K562 (cell line): Measurements from ENCODE around the gene PRKACA. TPM values are rescaled to one million over a fixed set of nuclear protein-coding genes. Genes with fewer than 3 reads are reported as not detected.

Source experiments
- ATAC-seq: fragments of 200-7000 bp; cut with Tn5 transposase; 3 replicates; pipeline ENCODE4 v1.9.1; 2020; ENCODE audit warnings: moderate library complexity
- BruUV-seq: library from RNA; stranded (reverse); fragments of 400-500 nt; replicated peaks from 2 replicates; lab custom pipeline; 2021; lab: Mats Ljungman, UMichigan
- CTCF ChIA-PET: fragments of 300-600 bp; formaldehyde crosslinking; extraction: SDS; loops from one replicate; lab custom pipeline; 2021; ENCODE audit warnings: low intra/inter-chr PET ratio; lab: Yijun Ruan, JAX
- POLR2A ChIA-PET: fragments of 300-600, 350-650 bp; sonication (Branson Sonifier 250); formaldehyde crosslinking; extraction: SDS; loops from one replicate; lab custom pipeline; 2021; ENCODE audit warnings: antibody characterized with exemption, inconsistent platforms; lab: Yijun Ruan, JAX
- DNase-seq, 4 experiments: peaks; one replicate each; pipeline versions ENCODE4 v3.0.0 to v3.0.0-alpha.2; 2011 to 2018; ENCODE audit warnings: low spot score in 3 of 4, mixed read lengths in 3 of 4; ENCODE audit errors: extremely low read depth in 1 of 4
- FAIRE-seq: peaks from 2 replicates; lab custom pipeline; 2011; peaks lifted over from hg19 to GRCh38; lab: Jason Lieb, UNC
- H2AFZ ChIP-seq: 2 replicates; pipeline ENCODE4 v1.6.0; 2011; ENCODE audit warnings: low read depth, low read length, control low read depth, inconsistent platforms
- H3K27ac ChIP-seq: fragments of 200-600 bp; 3 replicates; pipeline ENCODE4 v1.8.0; 2011; ENCODE audit warnings: low read depth, mild to moderate bottlenecking, control low read depth, inconsistent platforms, low read length, moderate library complexity, mixed read lengths; ENCODE audit errors: extremely low read depth
- H3K27me3 ChIP-seq, 2 experiments: fragments of 300-600 bp in 1 of 2; 2 replicates in 1 of 2; 3 replicates in 1 of 2; pipeline versions ENCODE4 v1.6.0 to v1.8.0; 2011; ENCODE audit warnings: inconsistent platforms in 2 of 2, low read length in 2 of 2, mild to moderate bottlenecking in 1 of 2, mixed read lengths in 1 of 2, moderate library complexity in 1 of 2; ENCODE audit not compliant: control insufficient read depth in 2 of 2, insufficient read depth in 2 of 2
- H3K36me3 ChIP-seq: fragments of 300-600 bp; 3 replicates; pipeline ENCODE4 v1.8.0; 2011; ENCODE audit warnings: mild to moderate bottlenecking, low read length, inconsistent platforms; ENCODE audit not compliant: control insufficient read depth, insufficient read depth
- H3K4me1 ChIP-seq, 2 experiments: fragments of 200-600 bp in 1 of 2; replicated peaks in 1 of 2; 2 replicates in 1 of 2; 3 replicates in 1 of 2; pipeline versions ENCODE4 v1.5.1 to v1.8.0; 2011; ENCODE audit warnings: inconsistent platforms in 2 of 2, low read length in 2 of 2, mild to moderate bottlenecking in 1 of 2, mixed read lengths in 1 of 2, moderate library complexity in 1 of 2; ENCODE audit not compliant: control insufficient read depth in 2 of 2, insufficient read depth in 2 of 2
- H3K4me2 ChIP-seq: 2 replicates; pipeline ENCODE4 v1.6.1; 2011; ENCODE audit warnings: low read length, control low read depth, inconsistent platforms, mixed read lengths; ENCODE audit not compliant: insufficient read depth
- H3K4me3 ChIP-seq: fragments of 200-600 bp; sonication (generic), shearing (Covaris generic); 2 replicates; pipeline ENCODE4 v1.5.1; 2016; ENCODE audit warnings: control low read depth, inconsistent platforms
- H3K79me2 ChIP-seq: fragments of 200-600 bp; 3 replicates; pipeline ENCODE4 v1.8.0; 2011; ENCODE audit warnings: low read length, inconsistent platforms; ENCODE audit not compliant: control insufficient read depth, insufficient read depth
- H3K9ac ChIP-seq, 2 experiments: 2 replicates each; pipeline versions ENCODE4 v1.6.0 to v1.6.1; 2011; ENCODE audit warnings: low read depth in 2 of 2, low read length in 2 of 2, control low read depth in 1 of 2, inconsistent platforms in 1 of 2, mild to moderate bottlenecking in 1 of 2, mixed read lengths in 1 of 2; ENCODE audit not compliant: insufficient read depth in 1 of 2
- H3K9me1 ChIP-seq: one replicate; pipeline ENCODE4 v1.6.0; 2011; ENCODE audit warnings: inconsistent platforms, mild to moderate bottlenecking, low read length, moderate library complexity; ENCODE audit not compliant: control insufficient read depth, insufficient read depth
- H3K9me3 ChIP-seq: replicated peaks from 2 replicates; pipeline ENCODE4 v1.5.1; 2011; ENCODE audit warnings: low read depth, low read length, inconsistent platforms; ENCODE audit not compliant: control insufficient read depth, insufficient read depth
- H4K20me1 ChIP-seq: replicated peaks from 2 replicates; pipeline ENCODE4 v1.6.1; 2011; ENCODE audit warnings: low read length, inconsistent platforms, mixed read lengths; ENCODE audit not compliant: control insufficient read depth, insufficient read depth
- CBX8 ChIP-seq: fragments of 200-600 bp; sonication (generic); IDR thresholded peaks from 2 replicates; pipeline ENCODE4 v1.6.1; 2012; ENCODE audit warnings: borderline replicate concordance, mixed run types, low read depth, mild to moderate bottlenecking, moderate library complexity, mixed read lengths, low read length, control low read depth, inconsistent platforms; ENCODE audit not compliant: poor library complexity, severe bottlenecking; ENCODE audit errors: extremely low read depth
- FOSL1 ChIP-seq: fragments of 200-800 bp; sonication (Bioruptor generic); conservative IDR thresholded peaks from 2 replicates; pipeline ENCODE4 v1.6.1; 2016; ENCODE audit warnings: missing genetic modification characterization, missing compliant biosample characterization
- FOXJ2 ChIP-seq: fragments of 200-800 bp; sonication (Bioruptor generic); IDR thresholded peaks from 2 replicates; pipeline ENCODE4 v1.6.1; 2016; ENCODE audit warnings: missing genetic modification characterization, missing compliant biosample characterization
- FOXP4 ChIP-seq: sonication (generic); formaldehyde crosslinking; IDR thresholded peaks from 2 replicates; pipeline ENCODE4 v1.8.0; 2022; ENCODE audit warnings: mild to moderate bottlenecking, missing genetic modification reagents, borderline replicate concordance
- NFE2 ChIP-seq: IDR thresholded peaks from 2 replicates; pipeline ENCODE4 v1.6.1; 2014; ENCODE audit warnings: antibody characterized with exemption, low read depth
- NONO ChIP-seq, 2 experiments: fragments of 200-400 bp in 1 of 2; fragments of 450-650 bp in 1 of 2; formaldehyde crosslinking in 1 of 2; IDR thresholded peaks; 2 replicates each; pipeline ENCODE4 v1.6.1; 2017; ENCODE audit warnings: low read depth in 2 of 2, mild to moderate bottlenecking in 2 of 2, moderate library complexity in 2 of 2, low read length in 1 of 2
- SAP30 ChIP-seq: fragments of 200-600 bp; sonication (generic); IDR thresholded peaks from 2 replicates; pipeline ENCODE4 v1.6.1; 2012; ENCODE audit warnings: borderline replicate concordance, low read depth, mild to moderate bottlenecking, moderate library complexity, low read length, control low read depth, inconsistent platforms; ENCODE audit not compliant: insufficient read depth, poor library complexity, severe bottlenecking
- SMARCA4 ChIP-seq: fragments of 450-650 bp; IDR thresholded peaks from 2 replicates; pipeline ENCODE4 v1.6.1; 2016
- SMARCB1 ChIP-seq: IDR thresholded peaks from 2 replicates; pipeline ENCODE4 v1.6.1; 2011; ENCODE audit warnings: improper control_type of control experiment, low read depth; ENCODE audit not compliant: insufficient read length
- ZBTB8A ChIP-seq: fragments of 450-650 bp; IDR thresholded peaks from 2 replicates; pipeline ENCODE4 v1.6.1; 2018; ENCODE audit warnings: mild to moderate bottlenecking, moderate library complexity; ENCODE audit not compliant: partially characterized antibody
- ZBTB9 ChIP-seq: fragments of 450-650 bp; formaldehyde crosslinking; IDR thresholded peaks from 2 replicates; pipeline ENCODE4 v1.4.0; 2020; ENCODE audit warnings: mild to moderate bottlenecking, moderate library complexity
- ZC3H8 ChIP-seq: fragments of 450-650 bp; IDR thresholded peaks from 2 replicates; pipeline ENCODE4 v1.6.1; 2017
- ZNF766 ChIP-seq: fragments of 200-800 bp; sonication (Bioruptor generic); conservative IDR thresholded peaks from 2 replicates; pipeline ENCODE4 v1.6.1; 2016; ENCODE audit warnings: missing genetic modification characterization, missing compliant biosample characterization
- WGBS: fragments of 100-300 bp; shearing (Covaris generic); methylation state at CpG from one replicate; pipeline ENCODE4 v1.1.6; 2016; ENCODE audit warnings: low coverage, mixed read lengths; ENCODE audit not compliant: insufficient coverage; ENCODE audit errors: missing lambda C conversion rate; 5-methylcytosine and 5-hydroxymethylcytosine counted together
- in situ Hi-C: fragments of 300-500 bp; cut with MboI; formaldehyde crosslinking; loops from 4 replicates; pipeline ENCODE4 v1.15.0; 2018; ENCODE audit warnings: inconsistent platforms, mixed read lengths
- intact Hi-C: fragments of 100-400 bp; cut with micrococcal nuclease; formaldehyde crosslinking; loops from 2 replicates; pipeline ENCODE4 v1.14.2; 2022
- polyA plus RNA-seq, 8 experiments: library from polyadenylated mRNA; depleted of rRNA in 4 of 8; stranded (reverse) in 5 of 8; unstranded in 3 of 8; fragments of >200 nt; fragmentation: Nextera tagmentation in 2 of 8; fragmentation: Illumina TruSeq in 1 of 8; extraction: Ambion mirVana in 2 of 8; extraction: Trizol in 1 of 8; gene quantifications; 2 replicates each; pipeline versions ENCODE4 v1.2.1 to v1.2.3, GENCODE V29; 2011 to 2014; ENCODE audit warnings: inconsistent platforms in 1 of 8, missing spikeins in 1 of 8
- total RNA-seq, 7 experiments: library from RNA; depleted of rRNA in 6 of 7; stranded (reverse); fragments of >200 nt in 6 of 7; fragmentation: Illumina TruSeq in 2 of 7; extraction: Trizol in 2 of 7; gene quantifications; 2 replicates each; pipeline versions ENCODE4 v1.2.1 to v1.2.3, GENCODE V29; 2011 to 2021; ENCODE audit warnings: low replicate concordance in 1 of 7

Gene PRKACA
- total and polyA plus RNA-seq, 9 of the 15 experiments (the other 6 are each of a cell fraction or from before 2014, with no cell fraction given), result 1.2 to 63.1 (median 13.0) TPM

- Histone ChIP-seq H3K79me2 (no peaks in the 10 kb centered on the region), H2AFZ (no peak overlapping the region), H3K4me1 (peaks cover 0 to 35% of the 10 kb centered on the region in 2 experiments; a peak in 3 of 5 replicates), H3K27ac (no peak overlapping the region), H3K36me3 (peaks cover 23% of the 10 kb centered on the region; the same call in 2 of the 3 replicates), H3K9me3 (peaks cover 4% of the 10 kb centered on the region), H3K4me2 (no peak overlapping the region), H4K20me1 (no peaks in the 10 kb centered on the region), H3K9ac (no peak overlapping the region), H3K9me1 (no peaks in the 10 kb centered on the region), H3K27me3 (no peaks in the 10 kb centered on the region), H3K4me3 (no peak overlapping the region)
- POLR2A ChIA-PET, result interaction anchor here (0.7 kb wide), 1 partner anchor 103 kb away, joined by 3 read pairs; no protein-coding TSS in a partner anchor
- WGBS, result 0% methylated on average over 1 of the region's 9 CpGs
- peak in 2 of 4 experiments; percentile 5 to 6 for DNase-seq
- in situ Hi-C loops, result loop anchor here (25.0 kb wide), 1 partner anchor 465 kb away; no protein-coding TSS in a partner anchor
- no peak for TF ChIP-seq ZBTB8A
- TF ChIP-seq ZBTB9 (CRISPR knock-in tag), result no peak
- no peak for TF ChIP-seq FOXP4
- no peak for TF ChIP-seq SAP30
- TF ChIP-seq NFE2, result no peak
- no peak for TF ChIP-seq SMARCA4
- no peak for TF ChIP-seq ZC3H8
- no peak for TF ChIP-seq FOXJ2 (tag)
- TF ChIP-seq FOSL1, result no peak
- TF ChIP-seq NONO (IDR thresholded peaks at IDR 0.05; ENCODE audit: low read depth in 2 of 2, low read length in 1 of 2), result no peak
- no peak for TF ChIP-seq ZNF766
- no peak for TF ChIP-seq CBX8
- TF ChIP-seq SMARCB1, result no peak
- no TSS peak for BruUV-seq
- no peak for ATAC-seq
- intact Hi-C loops, result no loop called here
- CTCF ChIA-PET, result no interaction called here
- no peak for FAIRE-seq
Observed at GRCh38 chr19:14051980-14052379, 65.6 kb downstream of the PRKACA start.
